ENCODE measurements around the gene ZNF665. TPM values are rescaled to one million over a fixed set of nuclear protein-coding genes. Genes with fewer than 3 reads are reported as not detected.
"Not testable (repeated sequence)": the region's sequence is repeated elsewhere in the genome, so short reads cannot be mapped to it uniquely, and the experiment has no call there.

The ZNF665 gene
- total RNA-seq, 4 donors from 2014 or later: 2.1 to 32.1 (median 4.1) TPM

- Histone ChIP-seq H3K9me3 (no peaks in the 10 kb centered on the region), H3K27ac (no peak overlapping the region), H3K27me3 (no peaks in the 10 kb centered on the region), H3K4me3 (no peak overlapping the region), H3K36me3 (no peaks in the 10 kb centered on the region), H3K4me1 (peaks cover 0 to 19% (median 0%) of the 10 kb centered on the region in 3 donors)
- ATAC-seq: no peak
- TF ChIP-seq EP300 (IDR thresholded peaks at IDR 0.05) (no peak), POLR2AphosphoS5 (IDR thresholded peaks at IDR 0.05) (no peak), POLR2A (IDR thresholded peaks at IDR 0.05) (no peak), CTCF (IDR thresholded peaks at IDR 0.05) (no peak)
- WGBS, 2 donors (ENCODE audit: low coverage in 1 of 2): 88 to 97% methylated on average over 3 to 4 of the region's 4 CpGs
Observed at GRCh38 chr19:53131085-53131590, 62.0 kb downstream of the ZNF665 start.

GRCh38 chr19:53130506-53130905 lies 62.7 kb downstream of the ZNF665 start:
- Histone ChIP-seq H3K36me3 (no peaks in the 10 kb centered on the region), H3K27me3 (no peaks in the 10 kb centered on the region), H3K4me3 (no peak overlapping the region), H3K9me3 (no peaks in the 10 kb centered on the region), H3K4me1 (peaks cover 0 to 19% (median 0%) of the 10 kb centered on the region in 3 donors), H3K27ac (no peak overlapping the region)
- WGBS, 2 donors (ENCODE audit: low coverage in 1 of 2): 72 to 93% methylated on average over 2 to 7 of the region's 7 CpGs
- no peak for ATAC-seq
- TF ChIP-seq CTCF (IDR thresholded peaks at IDR 0.05): no peak
- no peak for TF ChIP-seq POLR2AphosphoS5 (IDR thresholded peaks at IDR 0.05)

GRCh38 chr19:53126733-53127526 lies 66.2 kb downstream of the ZNF665 start:
- peaks cover 0 to 15% (median 0%) of the 10 kb centered on the region in 3 donors for H3K4me1 ChIP-seq
- H3K9me3 ChIP-seq, H3K36me3 ChIP-seq, ATAC-seq, H3K27ac ChIP-seq, H3K4me3 ChIP-seq, H3K27me3 ChIP-seq: not testable (repeated sequence)
- 65% methylated on average over 6 of the region's 15 CpGs; no CpG with 5 or more reads in 1 of the 2 donors for whole genome bisulfite sequencing, 2 donors (ENCODE audit: low coverage in 1 of 2)

GRCh38 chr19:53123400-53123799 lies 69.8 kb downstream of the ZNF665 start:
- no peaks in the 10 kb centered on the region for H3K4me1 ChIP-seq
- no peak overlapping the region for H3K27ac ChIP-seq
- H3K9me3 ChIP-seq: no peaks in the 10 kb centered on the region
- ATAC-seq: no peak
- TF ChIP-seq POLR2AphosphoS5 (IDR thresholded peaks at IDR 0.05) (no peak), POLR2A (IDR thresholded peaks at IDR 0.05) (no peak), EP300 (IDR thresholded peaks at IDR 0.05) (no peak), CTCF (IDR thresholded peaks at IDR 0.05) (no peak)
- no peaks in the 10 kb centered on the region for H3K27me3 ChIP-seq
- 88% methylated on average over 6 to 7 of the region's 7 CpGs for WGBS, 2 donors (ENCODE audit: low coverage in 1 of 2)
- H3K36me3 ChIP-seq: peaks cover 0 to 22% of the 10 kb centered on the region in 2 donors
- H3K4me3 ChIP-seq: no peak overlapping the region

Other genes with a start within 250 kb of the ZNF665 start
- gene ZNF816, start 230.5 kb downstream of the ZNF665 start, total RNA-seq: 1 to 10 TPM; 5.3 to 7.8 (median 6.8) TPM
- not detected for gene ERVV-1, start 179.4 kb downstream of the ZNF665 start, total RNA-seq
- gene ERVV-2, start 148.6 kb downstream of the ZNF665 start, total RNA-seq: not detected
- gene ZNF160, start 89.9 kb downstream of the ZNF665 start, total RNA-seq: 10 to 100 TPM; 21.4 to 71.1 (median 31.7) TPM
- gene ZNF415, start 60.4 kb downstream of the ZNF665 start, total RNA-seq: 10 to 100 TPM in 3 of 4 donors, 1 to 10 TPM in 1; 8.6 to 35.0 (median 14.1) TPM
- 10 to 100 TPM in 1 of 4 donors, 1 to 10 TPM in 3; 8.5 to 14.2 (median 8.8) TPM for gene ZNF347, start 34.3 kb downstream of the ZNF665 start, total RNA-seq
- 10 to 100 TPM; 15.6 to 29.0 (median 19.2) TPM for gene ZNF677, start 61.5 kb upstream of the ZNF665 start, total RNA-seq
- gene VN1R2, start 64.9 kb upstream of the ZNF665 start, total RNA-seq: not detected
- gene VN1R4, start 74.4 kb upstream of the ZNF665 start, total RNA-seq: not detected
- gene ZNF845, start 140.4 kb upstream of the ZNF665 start, total RNA-seq: 10 to 100 TPM in 2 of 4 donors, 1 to 10 TPM in 2; 5.2 to 11.5 (median 8.6) TPM
- gene ZNF525, start 172.3 kb upstream of the ZNF665 start, total RNA-seq: 10 to 100 TPM in 3 of 4 donors, 1 to 10 TPM in 1; 9.2 to 14.5 (median 11.8) TPM
- 10 to 100 TPM in 1 of 4 donors, 1 to 10 TPM in 3; 7.3 to 13.4 (median 8.2) TPM for gene ZNF765, start 201.8 kb upstream of the ZNF665 start, total RNA-seq
- 10 to 100 TPM in 2 of 4 donors, 1 to 10 TPM in 2; 7.5 to 12.8 (median 10.2) TPM for gene ZNF761, start 238.6 kb upstream of the ZNF665 start, total RNA-seq